HT1080 (cell line): ENCODE results near the gene KRTAP5-9. TPM values are rescaled to one million over a fixed set of nuclear protein-coding genes. Genes with fewer than 3 reads are reported as not detected.
"Not testable (repeated sequence)": the region's sequence is repeated elsewhere in the genome, so short reads cannot be mapped to it uniquely, and the experiment has no call there.

ENCODE experiments used
- DNase-seq: peaks from one replicate; pipeline ENCODE4 v3.0.0-alpha.2; 2015; ENCODE audit warnings: low read depth
- total RNA-seq: library from RNA; depleted of rRNA; stranded (reverse); fragments of >200 nt; shearing (Covaris generic); gene quantifications from 2 replicates; pipeline ENCODE4 v1.2.3, GENCODE V29; 2014

The KRTAP5-9 gene
- total RNA-seq, 1 experiment from 2014 or later = not detected

GRCh38 chr11:71558996-71559395 lies 10.8 kb downstream of the KRTAP5-9 start:
- no peak for DNase-seq

DNA sequence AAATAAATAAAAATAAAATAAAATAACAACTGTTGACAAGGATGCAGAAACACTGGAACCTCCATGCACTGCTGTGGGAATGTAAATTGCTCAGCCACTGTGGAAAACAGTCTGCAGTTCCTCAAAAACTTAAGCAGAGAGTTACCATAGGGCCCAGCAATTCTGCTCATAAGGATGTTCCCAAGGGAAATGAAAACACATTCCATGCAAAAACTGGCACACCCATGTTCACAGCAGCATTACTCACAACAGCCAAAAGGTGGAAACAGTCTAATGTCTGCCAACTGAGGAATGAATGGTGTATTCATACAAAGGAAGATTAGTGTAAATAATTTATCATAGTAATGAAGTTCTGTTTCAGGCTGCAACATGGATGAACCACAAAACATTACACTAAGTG lies 13.9 kb downstream of the KRTAP5-9 start:
- DNase-seq = no peak

DNA sequence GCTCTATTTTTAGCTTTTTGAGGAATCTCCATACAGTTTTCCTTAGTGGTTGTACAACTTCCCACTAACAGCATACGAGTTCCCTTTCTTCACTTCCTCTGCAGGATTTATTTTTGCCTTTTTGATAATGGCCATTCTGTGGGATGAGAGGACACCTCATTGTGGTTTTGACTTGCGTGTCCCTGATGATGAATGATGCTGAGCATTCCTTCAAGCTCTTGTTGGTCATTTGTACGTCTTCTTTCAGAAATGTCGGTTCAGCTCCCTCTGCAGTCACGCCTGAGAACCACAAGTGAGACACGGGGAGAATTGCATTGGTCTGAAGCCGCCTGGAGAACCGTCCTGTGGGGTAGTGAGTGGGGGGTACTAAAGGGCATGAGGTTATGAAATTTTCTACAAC lies 15.2 kb downstream of the KRTAP5-9 start:
- DNase-seq = peak; percentile 55

DNA sequence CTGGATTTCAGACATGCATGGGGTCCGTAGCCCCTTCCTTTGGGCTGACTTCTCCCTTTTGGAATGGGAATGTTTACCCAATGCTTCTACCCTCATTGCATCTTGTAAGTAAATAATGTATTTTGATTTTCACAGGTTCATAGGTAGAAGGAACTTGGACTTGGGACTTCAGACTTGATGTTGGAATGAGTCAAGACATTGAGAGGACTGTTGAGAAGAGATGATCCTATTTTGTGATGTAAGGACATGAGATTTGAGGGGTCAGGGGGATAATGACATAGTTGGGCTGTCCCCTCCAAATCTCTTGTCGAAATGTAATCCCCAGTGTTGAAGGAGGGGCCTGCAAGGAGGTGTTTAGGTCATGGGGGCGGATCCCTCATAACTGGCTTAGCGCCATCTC lies 16.2 kb downstream of the KRTAP5-9 start:
- DNase-seq = no peak

DNA sequence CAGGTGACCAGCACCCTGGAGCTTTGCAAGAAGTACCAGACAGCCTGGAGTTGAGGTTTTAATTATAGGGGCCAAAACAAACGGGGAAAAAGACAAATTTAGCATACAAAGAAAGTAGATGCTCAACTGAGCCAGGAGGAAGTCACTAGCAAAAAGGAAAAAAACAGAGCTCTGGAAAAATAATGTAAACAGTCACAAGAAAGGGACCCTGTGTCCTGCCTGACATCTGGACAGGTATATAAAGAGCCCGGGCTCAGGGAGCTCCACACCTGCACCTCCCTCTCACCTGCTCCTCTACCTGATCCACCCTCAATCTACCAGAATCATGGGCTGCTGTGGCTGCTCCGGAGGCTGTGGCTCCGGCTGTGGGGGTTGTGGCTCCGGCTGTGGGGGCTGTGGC lies 17.0 kb downstream of the KRTAP5-9 start, which contains the start of gene KRTAP5-10:
Gene KRTAP5-10, plus strand, starts transcription at position 301 of the 400 bp plus-strand sequence. Its CDS starts 25 bp downstream, at position 326.
- no peak for DNase-seq

DNA sequence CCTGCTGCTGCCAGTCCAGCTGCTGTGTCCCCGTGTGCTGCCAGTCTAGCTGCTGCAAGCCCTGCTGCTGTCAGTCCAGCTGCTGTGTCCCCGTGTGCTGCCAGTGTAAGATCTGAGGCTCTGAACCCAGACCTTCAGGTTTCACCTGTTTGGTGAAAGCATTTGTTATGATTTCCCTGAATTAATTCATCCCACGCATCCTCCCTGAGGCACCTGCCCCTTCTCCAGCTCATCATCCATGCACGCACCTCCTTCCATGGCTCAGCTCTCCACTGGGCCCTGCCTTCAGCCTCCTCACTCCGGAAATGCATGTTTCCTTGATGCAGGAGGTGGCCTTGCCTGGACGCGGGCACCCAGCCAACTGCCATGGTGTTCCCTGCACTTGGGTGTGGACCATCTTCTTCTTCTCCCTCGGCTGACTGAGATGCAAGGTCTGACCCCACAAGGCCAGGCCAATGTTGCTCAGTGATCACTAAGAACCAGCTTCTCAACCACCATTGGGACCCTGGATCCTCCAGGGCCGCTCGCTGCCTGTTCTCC lies 17.9 kb downstream of the KRTAP5-9 start:
- no peak for DNase-seq

GRCh38 chr11:71566626-71567599 lies 18.7 kb downstream of the KRTAP5-9 start:
- DNase-seq = not testable (repeated sequence)

DNA sequence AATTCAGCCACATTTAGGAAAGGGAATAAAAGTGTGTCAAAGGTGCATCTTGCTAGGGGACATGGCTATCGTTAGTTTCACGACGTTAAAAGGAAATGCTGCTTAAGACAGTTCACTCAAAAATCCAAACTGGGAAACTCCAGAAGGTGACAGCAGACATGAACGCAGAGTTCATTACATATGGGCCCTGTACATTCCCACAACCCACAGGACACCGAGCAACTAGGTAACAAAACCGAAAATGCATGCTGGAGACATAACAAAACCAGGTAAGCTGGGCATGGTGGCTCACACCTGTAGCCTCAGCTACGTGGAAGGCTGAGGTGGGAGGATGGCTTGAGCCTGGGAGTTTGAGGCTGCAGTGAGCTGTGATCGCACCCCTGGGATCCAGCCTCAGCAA lies 19.4 kb downstream of the KRTAP5-9 start:
- not testable (repeated sequence) for DNase-seq

DNA sequence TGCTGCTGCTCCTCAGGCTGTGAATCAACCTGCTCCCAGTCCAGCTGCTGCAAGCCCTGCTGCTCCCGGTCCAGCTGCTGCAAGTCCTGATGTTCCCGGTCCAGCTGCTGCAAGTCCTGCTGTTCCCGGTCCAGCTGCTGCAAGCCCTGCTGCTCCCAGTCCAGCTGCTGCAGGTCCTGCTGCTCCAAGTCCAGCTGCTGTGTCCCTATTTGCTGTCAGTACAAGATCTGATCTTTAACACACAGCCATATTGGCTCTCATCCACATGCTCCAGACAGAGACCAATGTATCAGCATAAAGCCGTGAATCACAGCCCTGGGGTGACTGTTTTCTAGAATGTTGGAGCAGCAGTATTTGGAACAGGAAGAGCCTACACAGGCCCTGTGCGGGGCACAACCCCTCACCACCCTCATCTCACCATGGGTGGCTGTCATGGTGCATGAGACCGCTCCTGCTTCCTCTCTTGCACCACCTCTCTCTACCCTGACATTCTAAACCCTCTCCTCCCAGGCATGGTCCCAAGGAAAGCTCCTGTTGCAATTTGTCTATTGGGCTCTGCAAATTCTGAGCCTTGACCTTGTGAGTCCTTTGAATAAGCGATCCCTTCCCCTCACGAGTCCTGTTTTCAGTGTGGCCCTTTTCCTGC lies 20.6 kb downstream of the KRTAP5-9 start:
- DNase-seq = no peak

DNA sequence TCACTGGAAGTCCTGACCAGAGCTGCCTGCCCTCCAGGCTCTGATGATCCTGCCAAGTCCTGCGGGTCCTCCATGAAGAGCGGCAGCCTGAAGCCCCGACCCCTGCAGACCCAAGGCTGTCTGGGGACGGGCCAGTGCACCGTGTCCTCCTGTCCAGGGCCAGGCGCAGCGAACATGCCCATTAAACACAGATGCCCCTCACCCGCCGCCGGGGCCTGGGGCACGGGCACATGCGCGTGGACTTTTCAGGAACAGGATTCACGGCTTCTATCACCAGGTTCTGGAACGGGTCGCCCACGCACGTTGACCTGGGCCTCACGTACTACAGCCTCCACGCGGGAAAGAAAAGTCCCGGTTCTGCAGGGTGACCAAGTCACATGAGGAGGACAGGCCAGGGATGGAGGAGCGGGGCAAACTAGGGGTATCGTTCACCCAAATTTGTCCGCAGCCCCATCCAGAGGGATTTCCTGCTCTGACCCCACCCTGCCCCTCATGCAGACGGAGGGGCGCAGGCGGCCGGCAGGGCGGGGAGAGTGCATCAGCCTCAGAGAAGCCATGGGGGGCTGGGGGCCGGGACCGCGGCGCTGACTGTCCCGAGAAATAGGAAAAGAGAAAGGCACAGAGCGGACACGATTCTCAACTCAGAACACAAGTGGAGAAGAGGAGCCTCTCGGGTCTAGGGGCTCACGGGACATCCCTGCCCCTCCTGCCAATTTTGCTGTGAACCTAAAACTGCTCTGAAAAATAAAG lies 23.1 kb downstream of the KRTAP5-9 start:
- not testable (repeated sequence) for DNase-seq

- no peak for DNase-seq
Measured at GRCh38 chr11:71572811-71573210, 24.6 kb downstream of the KRTAP5-9 start.

GRCh38 chr11:71574418-71574817 lies 26.2 kb downstream of the KRTAP5-9 start:
- no peak for DNase-seq

- no peak for DNase-seq
Measured at GRCh38 chr11:71575723-71576424, 27.7 kb downstream of the KRTAP5-9 start.

DNA sequence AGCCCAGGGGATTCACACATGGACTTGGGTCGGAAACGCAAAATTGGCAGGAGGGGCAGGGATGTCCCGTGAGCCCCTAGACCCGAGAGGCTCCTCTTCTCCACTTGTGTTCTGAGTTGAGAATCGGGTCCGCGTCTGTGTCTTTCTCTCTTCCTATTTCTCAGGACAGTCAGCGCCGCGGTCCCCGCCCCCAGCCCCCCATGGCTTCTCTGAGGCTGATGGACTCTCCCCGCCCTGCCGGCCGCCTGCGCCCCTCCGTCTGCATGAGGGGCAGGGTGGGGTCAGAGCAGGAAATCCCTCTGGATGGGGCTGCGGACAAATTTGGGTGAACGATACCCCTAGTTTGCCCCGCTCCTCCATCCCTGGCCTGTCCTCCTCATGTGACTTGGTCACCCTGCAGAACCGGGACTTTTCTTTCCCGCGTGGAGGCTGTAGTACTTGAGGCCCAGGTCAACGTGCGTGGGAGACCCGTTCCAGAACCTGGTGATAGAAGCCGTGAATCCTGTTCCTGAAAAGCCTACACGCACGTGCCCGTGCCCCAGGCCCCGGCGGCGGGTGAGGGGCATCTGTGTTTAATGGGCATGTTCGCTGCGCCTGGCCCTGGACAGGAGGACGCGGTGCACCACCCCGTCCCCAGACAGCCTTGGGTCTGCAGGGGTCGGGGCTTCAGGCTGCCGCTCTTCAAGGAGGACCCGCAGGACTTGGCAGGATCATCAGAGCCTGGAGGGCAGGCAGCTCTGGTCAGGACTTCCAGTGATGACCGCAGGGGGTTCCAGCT lies 28.7 kb downstream of the KRTAP5-9 start:
- DNase-seq = not testable (repeated sequence)

- DNase-seq = no peak
Measured at GRCh38 chr11:71577469-71578004, 29.3 kb downstream of the KRTAP5-9 start.

DNA sequence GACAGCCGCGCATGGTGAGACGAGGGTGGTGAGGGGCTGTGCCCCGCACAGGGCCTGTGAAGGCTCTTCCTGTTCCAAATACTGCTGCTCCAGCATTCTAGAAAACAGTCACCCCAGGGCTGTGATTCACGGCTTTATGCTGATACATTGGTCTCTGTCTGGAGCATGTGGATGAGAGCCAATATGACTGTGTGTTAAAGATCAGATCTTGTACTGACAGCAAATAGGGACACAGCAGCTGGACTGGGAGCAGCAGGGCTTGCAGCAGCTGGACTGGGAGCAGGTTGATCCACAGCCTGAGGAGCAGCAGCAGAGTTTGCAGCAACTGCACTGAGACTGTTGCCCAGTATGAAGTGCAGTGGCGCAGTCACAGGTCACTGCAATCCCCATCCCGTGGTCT lies 31.3 kb downstream of the KRTAP5-9 start:
- not testable (repeated sequence) for DNase-seq

DNA sequence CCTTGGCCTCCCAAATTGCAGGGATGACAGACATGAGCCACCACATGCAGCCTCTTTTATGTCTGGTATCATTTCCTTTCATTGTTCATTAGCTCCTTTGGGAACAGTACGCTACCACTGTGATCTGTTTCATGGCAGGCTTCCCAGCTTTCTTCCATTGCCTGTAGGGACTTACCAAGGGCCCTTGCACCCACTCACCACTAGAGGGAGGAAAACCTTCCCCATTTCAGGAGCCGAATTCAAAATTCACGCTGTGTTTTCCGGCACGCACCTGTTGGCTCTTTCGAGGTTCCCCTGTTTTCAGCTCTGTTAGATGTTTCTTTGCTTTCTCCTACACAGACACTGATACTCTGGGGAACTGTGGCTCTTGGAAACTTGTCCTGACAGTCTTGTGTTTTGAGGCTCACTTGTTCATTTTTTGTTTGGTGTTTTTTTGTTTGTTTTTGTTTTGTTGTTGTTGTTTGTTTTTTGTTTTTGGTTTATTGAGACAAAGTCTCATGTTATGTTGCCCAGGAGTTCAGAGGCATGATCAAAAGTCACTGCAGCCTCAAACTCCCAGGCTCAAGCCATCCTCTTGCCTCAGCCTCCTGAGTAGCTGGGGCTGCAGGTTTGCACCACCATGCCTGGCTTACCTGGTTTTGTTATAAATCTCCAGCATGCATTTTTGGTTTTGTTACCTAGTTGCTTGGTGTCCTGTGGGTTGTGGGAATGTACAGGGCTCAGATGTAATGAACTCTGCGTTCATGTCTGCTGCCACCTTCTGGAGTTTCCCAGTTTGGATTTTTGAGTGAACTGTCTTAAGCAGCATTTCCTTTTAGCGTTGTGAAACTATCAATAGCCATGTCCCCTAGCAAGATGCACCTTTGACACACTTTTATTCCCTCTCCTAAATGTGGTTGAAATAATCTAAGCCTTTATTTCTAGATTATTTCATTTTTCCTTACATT lies 32.1 kb downstream of the KRTAP5-9 start:
- peak; percentile 52 for DNase-seq

DNA sequence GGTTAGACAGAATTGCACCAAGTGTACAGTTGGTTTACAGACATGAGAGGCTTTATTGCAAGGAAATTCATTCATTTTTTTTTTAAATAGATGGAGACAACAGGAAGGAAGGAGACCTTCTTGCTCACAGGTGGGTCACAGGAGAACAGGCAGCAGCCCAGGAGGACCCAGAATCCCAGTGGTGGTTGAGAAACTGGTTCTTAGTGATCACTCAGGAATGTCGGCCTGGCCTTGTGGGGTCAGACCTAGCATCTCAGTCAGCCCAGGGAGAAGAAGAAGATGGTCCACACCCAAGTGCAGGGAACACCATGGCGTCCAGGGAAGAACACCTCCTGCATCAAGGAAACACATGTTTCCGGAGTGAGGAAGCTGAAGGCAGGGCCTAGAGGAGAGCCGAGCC lies 33.6 kb downstream of the KRTAP5-9 start:
- no peak for DNase-seq
